B cell (primary cell): ENCODE data around the gene SSBP3. TPM values are rescaled to one million over a fixed set of nuclear protein-coding genes. Genes with fewer than 3 reads are reported as not detected.
"Not testable (repeated sequence)": the region's sequence is repeated elsewhere in the genome, so short reads cannot be mapped to it uniquely, and the experiment has no call there.

Source experiments
- ATAC-seq: fragments of 200-7000 bp; cut with Tn5 transposase; one replicate; pipeline ENCODE4 v1.10.0; 2021; ENCODE audit warnings: low read depth, mild to moderate bottlenecking, moderate number of reproducible peaks, moderate library complexity
- CTCF ChIA-PET: fragments of 350-600 bp; sonication (Branson Sonifier 250); formaldehyde crosslinking; loops from one replicate; lab custom pipeline; 2021; ENCODE audit warnings: antibody characterized with exemption, inconsistent platforms; lab: Charles Lee
- POLR2A ChIA-PET: fragments of 350-600 bp; sonication (Branson Sonifier 250); formaldehyde crosslinking; loops from one replicate; lab custom pipeline; 2021; ENCODE audit warnings: antibody characterized with exemption; lab: Charles Lee
- DNase-seq: peaks from one replicate; pipeline ENCODE4 v3.0.0; 2013
- H2AFZ ChIP-seq: 2 replicates; pipeline ENCODE4 v1.6.1; 2012; ENCODE audit warnings: mild to moderate bottlenecking, low read depth, low read length; ENCODE audit not compliant: insufficient read depth, poor library complexity, severe bottlenecking
- H3K27ac ChIP-seq, 2 donors: 1 replicate in 1 of 2; 2 replicates in 1 of 2; pipeline ENCODE4 v1.5.1; 2012 to 2013; ENCODE audit warnings: low read length in 2 of 2, mild to moderate bottlenecking in 2 of 2, moderate library complexity in 1 of 2
- H3K27me3 ChIP-seq, 4 experiments: fragments of 200-600 bp in 1 of 4; sonication (generic) in 1 of 4; replicated peaks in 1 of 4; 1 replicate in 2 of 4; 2 replicates in 2 of 4; pipeline versions ENCODE4 v1.6.1 to v1.7.0; 2013 to 2016; ENCODE audit warnings: low read length in 3 of 4, mild to moderate bottlenecking in 2 of 4, mixed read lengths in 1 of 4, moderate library complexity in 1 of 4; ENCODE audit not compliant: insufficient read depth in 4 of 4, control insufficient read depth in 3 of 4; ENCODE audit errors: control extremely low read depth in 1 of 4
- H3K36me3 ChIP-seq, 2 experiments: replicated peaks in 1 of 2; 1 replicate in 1 of 2; 2 replicates in 1 of 2; pipeline versions ENCODE4 v1.6.1 to v1.7.1; 2013; ENCODE audit warnings: low read length in 1 of 2; ENCODE audit not compliant: insufficient read depth in 2 of 2, control insufficient read depth in 1 of 2; ENCODE audit errors: control extremely low read depth in 1 of 2, extremely low read depth in 1 of 2
- H3K4me1 ChIP-seq, 2 donors: fragments of 200-600 bp in 1 of 2; sonication (generic) in 1 of 2; 1 replicate in 1 of 2; 2 replicates in 1 of 2; pipeline versions ENCODE4 v1.5.1 to v1.6.1; 2013 to 2017; ENCODE audit warnings: low read length in 2 of 2; ENCODE audit not compliant: control insufficient read depth in 2 of 2, insufficient read depth in 2 of 2
- H3K4me2 ChIP-seq: replicated peaks from 2 replicates; pipeline ENCODE3; 2012; ENCODE audit warnings: mild to moderate bottlenecking, low read depth, low read length; ENCODE audit not compliant: poor library complexity, severe bottlenecking
- H3K4me3 ChIP-seq, 5 experiments: fragments of 200-600 bp in 1 of 5; sonication (generic) in 1 of 5; 1 replicate in 3 of 5; 2 replicates in 2 of 5; pipeline versions ENCODE4 v1.5.1 to v1.7.0; 2011 to 2016; ENCODE audit warnings: low read length in 4 of 5, mild to moderate bottlenecking in 4 of 5, low read depth in 2 of 5, control low read depth in 1 of 5, moderate library complexity in 1 of 5; ENCODE audit not compliant: insufficient read depth in 1 of 5; ENCODE audit errors: control extremely low read depth in 1 of 5, extremely low read depth in 1 of 5
- H3K79me2 ChIP-seq: fragments of 200-600 bp; sonication (generic); one replicate; pipeline ENCODE4 v1.6.0; 2016; ENCODE audit warnings: low read length; ENCODE audit not compliant: control insufficient read depth, insufficient read depth
- H3K9ac ChIP-seq: fragments of 200-600 bp; sonication (generic); 2 replicates; pipeline ENCODE4 v1.6.1; 2017; ENCODE audit warnings: mild to moderate bottlenecking, low read length, moderate library complexity
- H3K9me3 ChIP-seq, 3 donors: one replicate each; pipeline versions ENCODE4 v1.6.1 to v1.7.1; 2013; ENCODE audit warnings: low read length in 2 of 3; ENCODE audit not compliant: control insufficient read depth in 2 of 3, insufficient read depth in 1 of 3; ENCODE audit errors: control extremely low read depth in 1 of 3
- H4K20me1 ChIP-seq: 2 replicates; pipeline ENCODE4 v1.6.0; 2012; ENCODE audit warnings: mild to moderate bottlenecking, low read length; ENCODE audit not compliant: insufficient read depth, control insufficient read depth, poor library complexity, severe bottlenecking
- H3K27ac Mint-ChIP-seq: one replicate; pipeline ENCODE4 v1.8.0; 2021; ENCODE audit warnings: mixed read lengths
- H3K27me3 Mint-ChIP-seq: one replicate; pipeline ENCODE4 v1.8.0; 2021; ENCODE audit warnings: mixed read lengths
- H3K4me1 Mint-ChIP-seq: one replicate; pipeline ENCODE4 v1.8.0; 2021; ENCODE audit warnings: mixed read lengths
- H3K4me3 Mint-ChIP-seq: one replicate; pipeline ENCODE4 v1.8.0; 2021; ENCODE audit warnings: mixed read lengths
- H3K9me3 Mint-ChIP-seq: one replicate; pipeline ENCODE4 v1.8.0; 2022; ENCODE audit warnings: mixed read lengths; ENCODE audit not compliant: insufficient read depth
- EZH2 ChIP-seq: IDR thresholded peaks from 2 replicates; pipeline ENCODE4 v1.6.1; 2012; ENCODE audit warnings: borderline replicate concordance, low read depth, mild to moderate bottlenecking, moderate library complexity, low read length; ENCODE audit not compliant: insufficient read depth, poor library complexity, severe bottlenecking
- WGBS: methylation state at CpG from one replicate; pipeline ENCODE4 v1.1.5; 2013; ENCODE audit warnings: missing lambda C conversion rate; ENCODE audit not compliant: insufficient coverage; 5-methylcytosine and 5-hydroxymethylcytosine counted together
- intact Hi-C: fragments of 100-400 bp; cut with micrococcal nuclease; formaldehyde crosslinking; loops from one replicate; pipeline ENCODE4 v1.10.0; 2022
- polyA plus RNA-seq: library from polyadenylated mRNA; depleted of rRNA; stranded (reverse); fragments of >200 nt; gene quantifications from 2 replicates; pipeline ENCODE4 v1.2.3, GENCODE V29; 2012
- total RNA-seq, 2 donors: library from RNA; stranded (reverse); fragments of 120-200 nt in 1 of 2; gene quantifications; 1 replicate in 1 of 2; 2 replicates in 1 of 2; pipeline versions ENCODE4 v1.2.3 to v1.2.4, GENCODE V29; 2013 to 2022
- TF ChIP-seq, protein P1 (sequence below): fragments of 200-600 bp; IDR thresholded peaks from one replicate; pipeline ENCODE4 v1.8.0; 2022; ENCODE audit warnings: antibody characterized with exemption, mild to moderate bottlenecking

SSBP3 gene
- total and polyA plus RNA-seq, 2 donors (not counting 1 experiment from before 2014, with no cell fraction given): 16.9 to 30.7 TPM

DNA sequence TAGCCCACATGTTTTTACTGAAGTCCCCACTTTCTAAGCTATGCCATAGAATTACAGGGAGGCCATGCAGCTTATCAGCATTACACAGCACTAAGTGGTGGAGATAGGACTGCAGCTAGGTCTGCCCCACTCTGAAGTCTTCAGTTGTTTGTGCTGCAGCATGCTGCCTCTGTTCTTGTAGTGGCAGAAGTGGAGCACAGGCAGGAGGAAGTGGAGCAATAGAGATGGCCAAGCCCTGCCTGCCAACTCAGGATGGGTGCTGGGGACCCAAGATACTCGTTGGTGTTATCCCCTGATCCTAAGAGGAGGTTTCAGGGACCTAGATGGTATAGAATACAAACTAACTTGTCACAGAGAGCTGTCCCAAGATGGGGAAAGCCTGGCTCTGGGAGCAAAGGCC lies 193.3 kb downstream of the SSBP3 start:
- no peak overlapping the region for H3K27ac Mint-ChIP-seq
- POLR2A ChIA-PET: no interaction called here
- intact Hi-C loops: no loop called here
- no peaks in the 10 kb centered on the region for H4K20me1 ChIP-seq
- CTCF ChIA-PET: no interaction called here
- WGBS: no CpG with 5 or more reads among the region's 1 CpG
- H3K9me3 ChIP-seq: no peaks in the 10 kb centered on the region
- H3K4me1 Mint-ChIP-seq: no peaks in the 10 kb centered on the region
- TF ChIP-seq, protein P1, sequence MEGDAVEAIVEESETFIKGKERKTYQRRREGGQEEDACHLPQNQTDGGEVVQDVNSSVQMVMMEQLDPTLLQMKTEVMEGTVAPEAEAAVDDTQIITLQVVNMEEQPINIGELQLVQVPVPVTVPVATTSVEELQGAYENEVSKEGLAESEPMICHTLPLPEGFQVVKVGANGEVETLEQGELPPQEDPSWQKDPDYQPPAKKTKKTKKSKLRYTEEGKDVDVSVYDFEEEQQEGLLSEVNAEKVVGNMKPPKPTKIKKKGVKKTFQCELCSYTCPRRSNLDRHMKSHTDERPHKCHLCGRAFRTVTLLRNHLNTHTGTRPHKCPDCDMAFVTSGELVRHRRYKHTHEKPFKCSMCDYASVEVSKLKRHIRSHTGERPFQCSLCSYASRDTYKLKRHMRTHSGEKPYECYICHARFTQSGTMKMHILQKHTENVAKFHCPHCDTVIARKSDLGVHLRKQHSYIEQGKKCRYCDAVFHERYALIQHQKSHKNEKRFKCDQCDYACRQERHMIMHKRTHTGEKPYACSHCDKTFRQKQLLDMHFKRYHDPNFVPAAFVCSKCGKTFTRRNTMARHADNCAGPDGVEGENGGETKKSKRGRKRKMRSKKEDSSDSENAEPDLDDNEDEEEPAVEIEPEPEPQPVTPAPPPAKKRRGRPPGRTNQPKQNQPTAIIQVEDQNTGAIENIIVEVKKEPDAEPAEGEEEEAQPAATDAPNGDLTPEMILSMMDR: no peak
- no peak for TF ChIP-seq EZH2
- no peak overlapping the region for H3K4me3 ChIP-seq
- H3K4me1 ChIP-seq: no peaks in the 10 kb centered on the region
- H3K4me3 Mint-ChIP-seq: no peak overlapping the region
- H3K36me3 ChIP-seq: peaks cover 9 to 91% of the 10 kb centered on the region in 2 experiments
- no peaks in the 10 kb centered on the region for H3K9me3 Mint-ChIP-seq
- ATAC-seq: no peak
- no peak overlapping the region for H3K9ac ChIP-seq
- no peaks in the 10 kb centered on the region for H3K27me3 Mint-ChIP-seq
- no peak for DNase-seq
- no peak overlapping the region for H2AFZ ChIP-seq
- H3K27ac ChIP-seq: no peak overlapping the region
- H3K27me3 ChIP-seq: no peaks in the 10 kb centered on the region
- H3K79me2 ChIP-seq: peaks cover 5% of the 10 kb centered on the region
- H3K4me2 ChIP-seq: no peak overlapping the region

DNA sequence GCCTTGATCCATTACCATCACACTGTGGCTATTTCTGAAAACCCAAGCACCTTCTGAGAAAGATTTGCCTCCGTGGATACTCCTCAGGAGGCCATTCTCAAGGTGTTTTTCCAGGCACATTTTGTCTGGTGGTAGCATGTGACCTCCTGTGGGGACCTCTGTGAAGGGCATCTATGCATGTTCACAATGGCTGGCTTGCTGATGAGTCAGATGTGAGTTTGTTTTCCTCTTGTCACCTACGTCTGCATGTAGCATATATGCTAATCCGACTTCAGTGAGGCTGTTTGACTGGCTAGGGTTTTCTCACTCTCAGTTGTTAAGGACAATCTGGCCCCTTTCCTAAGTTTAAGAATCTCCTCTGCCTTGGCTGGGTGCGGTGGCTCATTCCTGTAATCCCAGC lies 198.3 kb downstream of the SSBP3 start:
- H3K4me1 ChIP-seq, H3K9me3 ChIP-seq, intact Hi-C loops, H3K4me3 ChIP-seq, H3K79me2 ChIP-seq, CTCF ChIA-PET, ATAC-seq, H3K27ac ChIP-seq, POLR2A ChIA-PET, H3K27me3 Mint-ChIP-seq, H3K4me3 Mint-ChIP-seq, H3K9me3 Mint-ChIP-seq, H3K27me3 ChIP-seq, H3K9ac ChIP-seq, H3K4me2 ChIP-seq, H3K27ac Mint-ChIP-seq, H2AFZ ChIP-seq, DNase-seq, H3K4me1 Mint-ChIP-seq: not testable (repeated sequence)
- peaks cover 13 to 64% of the 10 kb centered on the region in 2 experiments for H3K36me3 ChIP-seq
- H4K20me1 ChIP-seq: peaks cover 10% of the 10 kb centered on the region
- WGBS: 50% methylated on average over 2 of the region's 4 CpGs
